DMS79 treated with DMSO at 0.1 percent for 48 hours (cell line): Measurements from ENCODE around the gene BAZ1A.
A peak's percentile ranks its signal among the peaks of the same experiment; 100 is the strongest.
"Not testable (repeated sequence)": the region's sequence is repeated elsewhere in the genome, so short reads cannot be mapped to it uniquely, and the experiment has no call there.

Source experiments
- DNase-seq: peaks from one replicate; lab custom pipeline; 2025; lab: John Stamatoyannopoulos, UW

BAZ1A gene

GRCh38 chr14:34858765-34859164 lies 16.4 kb downstream of the BAZ1A start:
- DNase-seq = no peak

- peak; percentile 57 for DNase-seq
Observed at GRCh38 chr14:34857689-34858449, 17.3 kb downstream of the BAZ1A start.

- DNase-seq = no peak
Observed at GRCh38 chr14:34853041-34853440, 22.1 kb downstream of the BAZ1A start.

GRCh38 chr14:34851395-34851794 lies 23.8 kb downstream of the BAZ1A start:
- DNase-seq = no peak

- no peak for DNase-seq
Observed at GRCh38 chr14:34845869-34846268, 29.3 kb downstream of the BAZ1A start.

- no peak for DNase-seq
Observed at GRCh38 chr14:34843011-34843554, 32.1 kb downstream of the BAZ1A start.

GRCh38 chr14:34837801-34838322 lies 37.3 kb downstream of the BAZ1A start:
- no peak for DNase-seq

- no peak for DNase-seq
Observed at GRCh38 chr14:34835312-34835711, 39.8 kb downstream of the BAZ1A start.

- no peak for DNase-seq
Observed at GRCh38 chr14:34833549-34834523, 41.3 kb downstream of the BAZ1A start.

GRCh38 chr14:34826661-34827060 lies 48.5 kb downstream of the BAZ1A start:
- no peak for DNase-seq

GRCh38 chr14:34824826-34825225 lies 50.3 kb downstream of the BAZ1A start:
- DNase-seq = no peak

GRCh38 chr14:34824256-34824655 lies 50.9 kb downstream of the BAZ1A start:
- no peak for DNase-seq

GRCh38 chr14:34817768-34818167 lies 57.4 kb downstream of the BAZ1A start:
- DNase-seq = no peak

GRCh38 chr14:34810028-34810427 lies 65.1 kb downstream of the BAZ1A start:
- no peak for DNase-seq

GRCh38 chr14:34806257-34806656 lies 68.9 kb downstream of the BAZ1A start:
- DNase-seq = no peak

- DNase-seq = no peak
Observed at GRCh38 chr14:34804933-34805332, 70.2 kb downstream of the BAZ1A start.

- not testable (repeated sequence) for DNase-seq
Observed at GRCh38 chr14:34798861-34799260, 76.3 kb downstream of the BAZ1A start.

- no peak for DNase-seq
Observed at GRCh38 chr14:34797747-34798583, 77.2 kb downstream of the BAZ1A start.

- no peak for DNase-seq
Observed at GRCh38 chr14:34796902-34797301, 78.3 kb downstream of the BAZ1A start.

- DNase-seq = no peak
Observed at GRCh38 chr14:34794941-34795340, 80.2 kb downstream of the BAZ1A start.

GRCh38 chr14:34794217-34794616 lies 80.9 kb downstream of the BAZ1A start:
- no peak for DNase-seq

GRCh38 chr14:34792598-34792997 lies 82.6 kb downstream of the BAZ1A start:
- no peak for DNase-seq
